ENCODE results near the gene ANKRD1.
"Not testable (repeated sequence)": the region's sequence is repeated elsewhere in the genome, so short reads cannot be mapped to it uniquely, and the experiment has no call there.

ANKRD1 gene

DNA sequence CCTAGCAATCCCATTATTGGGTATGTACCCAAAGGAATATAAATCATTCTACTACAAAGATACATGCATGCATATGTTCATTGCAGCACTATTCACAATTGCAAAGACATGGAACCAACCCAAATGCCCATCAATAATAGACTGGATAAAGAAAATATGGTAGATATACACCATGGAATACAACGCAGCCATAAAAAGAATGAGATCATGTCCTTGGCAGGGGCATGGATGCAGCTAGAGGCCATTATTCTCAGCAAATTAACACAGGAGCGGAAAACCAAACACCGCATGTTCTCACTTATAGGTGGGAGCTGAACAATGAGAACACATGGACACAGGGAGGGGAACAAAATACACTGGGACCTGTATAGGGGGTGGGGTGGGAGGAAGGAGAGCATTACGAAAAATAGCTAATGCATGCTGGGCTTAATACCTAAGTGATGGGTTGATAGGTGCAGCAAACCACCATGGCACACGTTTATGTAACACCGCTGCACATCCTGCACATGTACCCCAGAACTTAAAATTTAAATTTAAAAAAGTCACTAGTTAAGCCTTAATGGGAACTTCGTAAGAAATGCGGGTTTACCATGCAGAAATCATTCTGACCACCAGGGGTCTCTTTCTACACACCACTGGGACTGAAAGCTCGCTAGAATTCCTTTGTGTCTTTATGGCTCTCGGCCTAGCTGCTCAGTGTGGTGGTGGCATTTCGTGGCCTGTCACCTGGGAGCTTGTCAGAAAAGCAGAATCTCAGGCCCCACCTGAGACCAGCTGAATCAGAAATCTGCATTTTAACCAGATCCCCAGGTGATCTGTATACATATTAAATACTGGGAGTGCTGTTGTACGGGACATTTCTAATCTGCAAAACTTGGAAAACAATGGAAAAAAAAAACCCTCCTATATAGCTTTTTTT, 9.5 kb downstream of the ANKRD1 start:
- peak; percentile 61 for DNase-seq

DNA sequence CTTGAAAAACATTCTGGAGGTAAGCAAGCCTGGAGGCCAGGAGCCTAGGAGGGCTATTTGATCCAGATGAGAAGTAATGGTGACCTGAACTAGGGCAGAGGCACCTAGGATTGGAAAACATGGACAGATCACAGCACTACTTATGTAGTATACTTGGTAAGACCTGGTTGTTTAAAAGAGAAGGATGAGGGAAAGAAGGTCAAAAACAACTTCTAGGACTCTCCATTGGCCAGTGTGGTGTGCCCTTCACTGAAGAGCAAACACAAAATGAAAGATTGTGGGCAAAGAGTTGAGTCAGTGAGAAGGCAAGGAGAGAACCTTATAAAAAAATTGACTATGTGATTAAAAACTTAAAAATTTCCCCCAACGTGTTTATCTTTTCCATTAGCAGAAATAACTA, 14.3 kb downstream of the ANKRD1 start:
- DNase-seq: no peak

DNA sequence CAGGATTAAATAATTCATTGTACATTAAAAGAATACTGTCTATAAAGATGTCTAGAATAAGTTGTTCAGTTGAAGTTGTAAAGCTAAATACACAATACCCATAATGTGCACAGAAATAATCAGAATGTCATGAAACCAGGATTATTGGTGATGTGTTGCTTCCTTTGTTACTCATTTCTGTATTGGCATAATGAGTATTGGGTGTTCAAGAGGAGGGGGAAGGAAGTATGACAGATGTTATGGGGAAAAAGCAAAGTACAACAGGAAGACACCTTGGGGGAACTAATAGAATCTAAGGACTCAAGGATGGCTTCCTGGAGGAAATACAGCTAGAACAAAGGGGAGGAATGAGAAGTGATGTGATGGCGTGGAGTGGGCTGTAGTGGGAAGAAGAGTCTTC, 15.0 kb downstream of the ANKRD1 start:
- no peak for DNase-seq

DNA sequence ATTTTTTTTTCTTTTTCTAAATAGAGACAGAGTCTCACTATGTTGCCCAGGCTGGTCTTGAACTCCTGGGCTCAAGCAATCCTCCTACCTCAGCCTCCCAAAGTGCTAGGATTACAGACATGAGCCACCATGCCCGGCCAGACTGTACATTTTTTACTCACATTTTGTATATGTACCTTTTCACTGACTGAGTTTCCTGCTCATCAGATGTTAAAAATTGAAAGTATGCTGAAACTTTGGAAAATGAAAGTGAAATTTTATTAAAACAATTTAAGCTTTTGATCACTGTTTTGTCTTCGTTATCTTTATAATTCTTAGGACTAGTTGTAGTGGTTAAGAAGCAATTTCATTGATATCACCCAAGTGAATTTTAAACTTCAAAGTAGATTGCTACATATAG, 24.0 kb downstream of the ANKRD1 start:
- DNase-seq: not testable (repeated sequence)

DNA sequence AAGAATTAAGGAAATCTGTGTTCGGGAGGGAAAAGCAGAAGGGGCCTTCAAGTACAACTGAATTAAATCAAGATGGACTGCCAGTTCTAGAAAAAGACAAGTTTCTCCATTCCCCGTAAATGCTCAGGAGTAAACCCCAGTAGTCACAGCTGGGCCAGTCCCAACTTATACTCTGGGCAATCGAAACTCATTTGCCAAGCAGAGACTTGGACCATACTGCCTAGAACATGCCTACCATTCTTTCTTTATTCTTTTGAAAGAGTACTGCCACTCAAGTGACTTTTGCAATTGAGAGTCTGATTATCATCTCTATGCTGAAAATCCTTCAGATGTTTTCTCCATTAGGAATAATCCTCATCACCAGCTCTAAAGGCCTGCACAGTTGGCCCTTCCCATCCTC, 27.7 kb downstream of the ANKRD1 start:
- DNase-seq: no peak

DNA sequence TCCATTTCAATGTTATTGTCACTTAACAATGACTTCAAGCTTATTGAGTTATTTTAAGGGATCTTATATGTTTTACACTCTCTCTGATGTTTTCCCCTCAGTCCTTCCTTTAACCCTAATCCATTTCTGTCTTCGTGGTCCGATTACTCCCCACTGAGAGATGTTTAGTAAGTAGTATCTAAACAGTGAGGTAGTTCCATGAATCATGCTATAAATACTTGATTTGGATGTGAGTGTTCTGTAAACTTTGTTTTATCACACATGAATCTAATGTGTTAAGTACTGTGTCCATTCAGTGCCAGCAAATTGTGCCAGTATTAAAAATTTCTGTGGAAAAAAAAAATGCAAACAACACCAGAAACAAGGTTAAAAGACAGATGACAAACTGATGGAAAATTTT, 30.5 kb downstream of the ANKRD1 start:
- no peak for DNase-seq

DNA sequence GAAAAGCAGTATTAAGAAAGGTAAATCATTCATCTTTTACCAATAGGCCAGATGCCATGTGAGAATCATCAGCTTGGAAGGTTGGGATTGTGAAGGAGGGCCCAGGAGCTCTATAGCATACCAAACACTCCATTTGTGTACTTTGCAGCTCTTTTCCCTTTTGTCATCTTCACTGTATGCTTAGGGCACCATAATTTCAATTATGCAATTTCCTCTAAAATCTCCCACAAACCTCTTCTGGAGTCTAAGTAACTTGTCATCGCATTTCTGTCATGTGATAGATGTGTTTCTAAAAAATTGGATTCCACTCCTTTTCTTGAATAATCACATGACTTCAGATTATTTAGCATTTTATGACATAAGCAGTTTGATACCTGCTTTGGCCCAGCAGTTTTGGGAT, 31.3 kb downstream of the ANKRD1 start:
- no peak for DNase-seq

DNA sequence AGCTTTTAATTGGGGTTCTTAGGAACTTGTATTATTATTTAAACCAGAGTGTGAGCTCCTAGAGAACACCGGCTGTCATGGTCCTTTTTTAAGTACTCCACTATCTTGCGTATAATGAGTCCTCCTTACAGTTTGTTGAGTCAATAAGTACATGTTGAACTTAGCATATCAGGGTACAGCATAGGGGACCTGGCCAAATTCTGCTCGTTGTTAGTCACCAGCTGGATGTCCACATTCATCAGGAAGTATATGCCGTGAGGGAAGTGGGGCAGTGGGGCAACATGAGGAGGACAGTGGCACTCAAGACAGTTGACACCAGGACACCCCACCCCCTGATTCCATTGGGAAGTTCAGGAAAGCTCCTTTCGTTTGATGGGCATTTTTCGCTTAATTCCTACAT, 32.5 kb downstream of the ANKRD1 start:
- DNase-seq: no peak

DNA sequence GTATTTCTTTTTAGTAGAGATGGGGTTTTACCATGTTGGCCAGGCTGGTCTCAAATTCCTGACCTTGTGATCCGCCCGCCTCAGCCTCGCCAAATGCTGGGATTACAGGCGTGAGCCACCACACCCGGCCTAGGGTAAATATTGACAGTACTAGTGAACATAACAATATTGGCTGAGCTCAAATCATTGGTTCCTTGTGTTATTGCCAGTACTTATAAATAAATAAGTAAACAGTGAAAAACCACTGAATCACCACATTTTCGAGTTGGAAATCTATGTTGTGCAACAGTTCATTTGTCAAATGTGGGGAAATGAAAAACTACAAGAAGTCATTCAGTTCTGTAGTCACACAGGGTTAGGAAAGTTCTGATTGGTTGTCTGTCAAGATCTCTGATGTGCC, 33.3 kb downstream of the ANKRD1 start:
- no peak for DNase-seq

DNA sequence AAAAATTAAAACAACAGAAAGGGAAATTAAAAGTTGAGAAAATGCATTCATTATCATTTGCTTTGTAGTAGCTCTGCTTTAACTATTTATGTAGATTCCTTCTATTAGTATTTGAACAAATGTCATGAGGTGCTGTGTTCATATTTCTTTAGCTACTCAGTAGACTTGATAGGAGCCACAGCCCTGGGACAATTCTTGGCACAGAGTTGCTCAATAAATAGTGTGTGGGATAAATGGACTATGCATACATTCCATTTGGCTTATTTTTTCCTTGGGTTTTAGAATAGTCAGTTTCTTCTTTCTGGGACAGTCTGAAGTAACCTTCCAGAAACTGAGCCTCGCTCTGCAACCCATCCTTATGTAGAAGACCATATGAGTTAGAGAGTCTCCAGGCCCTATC, 35.7 kb downstream of the ANKRD1 start:
- no peak for DNase-seq

DNA sequence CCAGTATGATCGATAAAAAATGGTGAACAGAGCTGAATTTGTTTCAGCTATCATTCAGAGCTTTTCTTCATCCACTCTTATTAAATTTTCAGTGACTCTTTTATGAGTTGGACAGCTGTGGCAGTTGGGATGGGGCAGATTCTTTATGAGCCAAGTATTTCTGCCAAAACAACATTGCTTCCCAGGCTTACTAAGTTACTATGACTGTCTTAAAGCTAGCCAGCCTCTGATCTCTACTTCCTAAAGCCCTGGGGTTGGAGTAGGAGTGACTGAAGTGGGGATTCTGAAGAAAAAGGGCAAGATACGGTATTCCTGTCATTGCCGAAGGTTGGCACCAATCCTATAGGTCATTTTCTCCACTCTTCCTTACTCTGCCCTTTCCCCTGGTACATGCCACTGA, 36.5 kb downstream of the ANKRD1 start:
- no peak for DNase-seq

DNA sequence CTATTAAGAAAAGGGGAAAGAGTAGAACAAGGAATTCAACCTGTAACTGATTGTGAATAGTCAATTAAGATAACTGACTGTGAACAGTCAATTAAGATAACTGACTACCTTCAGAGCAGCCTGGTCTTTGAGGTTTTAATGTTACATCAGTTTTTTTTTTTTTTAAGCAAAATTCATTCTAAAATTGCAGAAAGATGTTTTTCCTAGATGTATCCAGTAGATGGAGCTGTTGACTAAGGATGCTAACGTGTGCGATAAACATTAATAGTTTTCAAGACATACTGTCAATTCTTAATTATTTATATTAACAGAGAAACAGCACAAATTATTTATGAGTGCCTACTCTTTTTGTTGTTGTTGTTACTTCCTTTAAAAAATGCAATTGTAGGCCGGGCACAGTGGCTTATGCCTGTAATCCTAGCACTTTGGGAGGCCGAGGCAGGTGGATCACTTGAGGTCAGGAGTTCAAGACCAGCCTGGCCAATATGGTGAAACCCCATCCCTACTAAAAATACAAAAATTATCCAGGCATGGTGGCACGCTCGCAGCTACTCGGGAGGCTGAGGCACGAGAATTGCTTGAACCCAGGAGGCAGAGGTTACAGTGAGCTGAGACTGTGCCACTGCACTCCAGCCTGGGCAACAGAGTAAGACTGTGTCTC, 40.7 kb downstream of the ANKRD1 start:
- DNase-seq: not testable (repeated sequence)

DNA sequence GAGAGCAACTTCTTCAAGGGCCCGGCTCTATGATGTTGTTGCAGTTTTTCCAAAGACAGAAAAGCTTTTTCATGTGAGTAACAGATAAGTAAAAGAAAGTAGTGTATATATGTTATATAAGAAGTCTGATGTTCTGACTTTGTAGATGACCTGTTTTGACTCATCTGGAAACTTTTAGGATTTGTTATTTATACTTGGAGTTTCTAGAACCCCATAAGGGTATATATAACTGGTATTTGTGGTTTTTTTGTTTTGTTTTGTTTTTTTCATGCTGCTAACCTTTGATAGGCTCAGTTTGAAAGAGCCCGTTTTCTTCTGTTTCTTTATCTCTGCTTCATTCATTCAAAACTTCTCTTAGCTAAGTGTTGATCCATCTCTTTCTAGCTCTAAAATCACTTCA, 41.8 kb downstream of the ANKRD1 start:
- no peak for DNase-seq

DNA sequence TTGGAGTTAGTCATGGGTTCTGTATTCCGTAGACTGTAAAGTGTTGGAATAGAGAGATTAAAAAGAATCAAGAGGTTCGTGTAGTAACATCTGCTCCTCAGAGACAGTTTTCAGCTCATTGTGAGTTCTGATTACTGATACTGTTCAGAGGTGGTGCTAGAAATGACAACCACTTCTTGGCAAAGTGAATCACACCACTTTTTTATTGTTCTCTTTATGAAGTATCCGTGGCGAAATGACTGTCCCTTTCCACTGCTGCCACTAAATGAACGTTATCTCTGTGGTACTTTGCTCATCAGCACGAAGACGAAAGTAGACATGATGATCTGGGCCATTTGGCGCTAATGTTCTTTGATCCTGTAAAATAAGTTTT, 48.3 kb downstream of the ANKRD1 start:
- DNase-seq: no peak

DNA sequence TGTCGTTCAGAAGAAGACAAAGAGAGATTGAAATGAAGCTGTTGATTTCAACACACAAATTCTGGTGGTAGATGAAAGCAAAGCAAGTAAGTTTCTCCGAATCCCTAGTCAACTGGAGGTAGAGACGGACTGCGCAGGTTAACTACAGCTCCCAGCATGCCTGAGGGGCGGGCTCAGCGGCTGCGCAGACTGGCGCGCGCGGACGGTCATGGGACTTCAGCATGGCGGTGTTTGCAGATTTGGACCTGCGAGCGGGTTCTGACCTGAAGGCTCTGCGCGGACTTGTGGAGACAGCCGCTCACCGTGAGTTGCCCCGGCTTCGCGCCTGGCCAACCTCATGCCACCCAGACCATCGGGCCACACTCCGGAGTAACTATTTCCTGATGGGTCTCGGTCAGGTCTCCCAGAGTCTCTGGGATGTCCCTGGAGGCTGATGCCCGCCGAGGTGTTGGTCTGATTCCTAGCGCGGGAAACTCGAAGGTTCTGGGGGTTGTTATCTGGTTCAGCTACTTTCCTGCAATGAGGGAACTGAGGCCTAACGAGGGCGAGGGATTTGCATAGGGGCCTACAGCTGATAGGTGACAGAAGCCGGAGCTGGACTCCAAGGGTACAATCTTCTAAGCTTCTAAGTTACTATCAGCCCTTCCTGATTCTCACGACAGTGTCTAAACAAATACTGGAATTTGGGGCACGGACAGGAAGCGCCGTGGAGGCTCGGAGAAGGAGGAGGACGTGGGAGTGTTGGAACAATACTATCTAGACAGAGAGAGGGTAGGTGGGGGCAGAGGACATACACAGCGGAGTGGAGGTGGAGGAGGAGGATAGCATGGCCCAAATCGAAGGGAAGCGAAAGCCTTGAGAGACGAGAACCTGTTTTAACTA, 48.9 kb downstream of the ANKRD1 start, which contains the start of gene RPP30:
TSS of gene RPP30 (plus strand) at position 209 of the 882 bp plus-strand sequence. CDS start at position 222, 13 bp downstream.
- peak; percentile 82 for DNase-seq

DNA sequence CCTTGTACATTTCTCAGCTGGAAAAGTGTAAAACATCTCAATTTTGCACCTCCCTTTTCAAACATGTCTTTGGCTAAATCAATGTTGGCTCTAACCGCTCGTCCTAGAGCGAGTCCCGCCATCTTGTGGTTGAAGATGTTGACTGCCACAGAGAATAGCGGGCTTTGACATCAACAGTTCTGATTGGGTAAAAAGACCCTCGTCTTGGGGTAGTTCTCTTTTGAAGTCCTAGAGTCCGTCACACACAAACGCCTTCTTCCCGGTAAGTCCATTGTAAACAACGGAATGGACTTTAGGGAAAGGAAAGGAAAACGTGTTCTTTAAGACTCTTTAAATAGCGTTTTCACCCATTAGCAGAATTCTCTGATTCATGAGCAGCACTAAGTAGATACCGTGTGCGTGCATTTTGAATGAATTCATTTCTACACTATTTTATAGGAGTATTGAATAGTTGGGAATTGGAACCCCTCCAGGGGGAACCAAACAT, 49.6 kb downstream of the ANKRD1 start:
- peak; percentile 50 for DNase-seq

DNA sequence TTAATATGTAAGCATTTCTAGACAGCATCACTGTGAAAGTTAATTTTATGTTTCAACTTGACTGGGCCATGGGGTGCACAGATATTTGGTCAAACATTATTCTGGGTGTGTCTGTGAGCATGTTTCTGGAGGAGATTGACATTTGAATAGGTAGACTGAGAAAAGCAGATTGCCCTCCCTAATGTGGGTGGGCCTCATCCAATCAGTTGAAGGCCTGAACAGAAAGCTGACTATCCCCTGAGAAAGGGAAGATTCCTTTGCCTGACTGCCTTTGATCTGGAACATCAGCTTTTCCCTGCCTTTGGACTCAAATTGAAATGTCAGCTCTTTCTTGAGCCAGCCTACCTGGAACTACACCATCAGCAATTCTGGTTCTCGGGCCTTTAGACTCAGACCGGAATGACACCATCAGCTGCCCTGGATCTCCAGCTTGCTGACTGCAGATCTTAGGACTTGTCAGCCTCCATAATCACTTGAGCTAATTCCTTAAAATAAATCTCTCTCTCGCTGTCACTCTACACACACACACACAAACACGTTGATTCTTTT, 54.8 kb downstream of the ANKRD1 start:
- no peak for DNase-seq

DNA sequence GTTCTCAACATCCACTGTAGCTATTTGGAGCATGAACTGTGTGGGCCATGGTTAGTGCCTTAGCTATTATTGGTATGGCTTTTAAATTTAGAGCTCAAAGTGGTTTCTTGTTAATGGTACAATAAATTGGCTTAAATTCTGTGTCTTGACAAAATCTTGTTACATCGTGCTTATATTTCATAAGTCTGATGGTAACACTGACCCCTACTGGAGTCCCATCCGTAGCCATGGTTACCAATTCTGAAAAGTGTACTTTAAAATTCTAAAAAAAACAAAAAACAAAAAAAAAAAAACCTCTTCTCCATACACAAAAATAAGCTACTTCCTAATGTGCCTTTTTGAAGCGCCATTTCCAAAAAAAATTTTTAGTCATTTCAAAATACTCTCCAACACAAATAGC, 55.5 kb downstream of the ANKRD1 start:
- DNase-seq: no peak

DNA sequence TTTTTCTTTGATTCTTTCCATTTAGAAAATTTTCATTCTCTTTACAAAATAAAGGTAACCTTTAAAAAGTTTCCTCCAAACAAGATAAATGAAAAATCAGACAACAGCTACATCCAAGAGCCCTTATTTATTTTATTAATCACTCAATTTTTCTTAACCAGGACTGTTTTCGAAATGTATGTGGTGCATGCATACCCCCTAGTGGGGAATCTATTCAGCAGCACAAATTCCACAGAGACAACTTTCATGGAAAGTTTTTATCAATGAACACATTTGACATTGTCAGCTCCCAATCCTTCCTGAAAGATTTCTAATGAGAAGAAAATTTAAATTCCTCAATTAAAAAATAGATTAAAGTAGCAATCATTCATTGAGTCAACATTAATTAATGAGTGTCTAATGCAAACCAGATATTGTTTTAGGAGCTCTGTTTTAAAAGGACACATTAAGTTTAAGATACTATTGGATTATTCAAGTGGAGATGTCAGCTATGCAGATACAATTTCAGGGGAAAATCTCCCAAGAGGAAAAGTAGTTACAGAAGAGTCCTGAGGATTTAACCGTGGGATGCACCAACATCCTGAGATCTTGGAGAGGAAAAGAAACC, 57.9 kb downstream of the ANKRD1 start:
- DNase-seq: peak; percentile 12
